ENCODE results near the gene IFNA6.
"Not testable (repeated sequence)": the region's sequence is repeated elsewhere in the genome, so short reads cannot be mapped to it uniquely, and the experiment has no call there.

IFNA6 gene

DNA sequence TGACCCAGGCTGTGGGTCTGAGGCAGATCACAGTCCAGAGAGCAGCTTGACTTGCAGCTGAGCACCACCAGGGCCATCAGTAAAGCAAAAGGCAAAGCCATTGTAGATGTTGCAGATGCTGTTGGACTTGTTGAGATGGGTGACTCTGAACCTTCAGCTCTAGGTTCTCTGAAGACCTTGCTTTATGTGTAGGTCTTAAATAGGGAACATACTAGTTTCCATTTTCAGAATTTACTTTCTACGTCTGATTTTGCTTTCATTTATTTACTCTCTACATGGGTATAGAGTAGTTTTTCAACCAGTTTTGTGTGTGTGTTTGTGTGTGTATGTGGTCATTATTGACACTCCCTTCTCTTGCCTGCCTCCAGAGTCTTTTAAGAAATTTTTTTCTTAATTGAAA is at the start of gene IFNA6:
Gene IFNA6, minus strand, starts transcription at position 101 of the 400 bp plus-strand sequence. Its CDS starts 0 bp downstream, at position 101.
- DNase-seq, result no peak

GRCh38 chr9:21399956-21400355 is 49.3 kb upstream of the IFNA6 start:
- no peak for DNase-seq

GRCh38 chr9:21398955-21399489 is 48.3 kb upstream of the IFNA6 start:
- DNase-seq, result no peak

GRCh38 chr9:21395778-21396717 is 45.4 kb upstream of the IFNA6 start:
- DNase-seq, result peak; percentile 26 to 66 (median 48)

DNA sequence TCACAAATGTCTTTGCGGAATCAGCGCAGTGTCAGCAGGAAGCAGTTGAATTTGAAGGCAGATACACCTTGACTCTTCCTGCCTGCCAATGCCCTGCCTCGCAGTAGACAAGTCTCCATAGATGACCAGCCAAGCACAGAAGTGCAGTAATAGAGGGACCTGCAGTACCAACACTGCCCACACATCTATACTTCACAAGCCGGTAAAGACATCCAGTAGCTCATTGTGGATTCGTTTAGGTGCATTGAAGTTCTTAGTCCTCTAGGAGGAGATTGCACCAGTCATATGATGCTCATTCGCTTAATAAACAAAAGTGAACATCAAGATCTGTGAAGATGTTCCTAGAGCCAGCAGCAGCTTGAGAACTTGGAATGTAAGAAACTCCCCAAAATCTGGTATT is 41.6 kb upstream of the IFNA6 start:
- no peak for DNase-seq

- no peak for DNase-seq
Measured at GRCh38 chr9:21385131-21385670, 34.5 kb upstream of the IFNA6 start, which contains the start of gene IFNA2. Gene IFNA2, minus strand, starts transcription at chr9:21385398. Its CDS starts 69 bp downstream, at chr9:21385329.

- DNase-seq, result no peak
Measured at GRCh38 chr9:21383627-21384026, 32.9 kb upstream of the IFNA6 start.

DNA sequence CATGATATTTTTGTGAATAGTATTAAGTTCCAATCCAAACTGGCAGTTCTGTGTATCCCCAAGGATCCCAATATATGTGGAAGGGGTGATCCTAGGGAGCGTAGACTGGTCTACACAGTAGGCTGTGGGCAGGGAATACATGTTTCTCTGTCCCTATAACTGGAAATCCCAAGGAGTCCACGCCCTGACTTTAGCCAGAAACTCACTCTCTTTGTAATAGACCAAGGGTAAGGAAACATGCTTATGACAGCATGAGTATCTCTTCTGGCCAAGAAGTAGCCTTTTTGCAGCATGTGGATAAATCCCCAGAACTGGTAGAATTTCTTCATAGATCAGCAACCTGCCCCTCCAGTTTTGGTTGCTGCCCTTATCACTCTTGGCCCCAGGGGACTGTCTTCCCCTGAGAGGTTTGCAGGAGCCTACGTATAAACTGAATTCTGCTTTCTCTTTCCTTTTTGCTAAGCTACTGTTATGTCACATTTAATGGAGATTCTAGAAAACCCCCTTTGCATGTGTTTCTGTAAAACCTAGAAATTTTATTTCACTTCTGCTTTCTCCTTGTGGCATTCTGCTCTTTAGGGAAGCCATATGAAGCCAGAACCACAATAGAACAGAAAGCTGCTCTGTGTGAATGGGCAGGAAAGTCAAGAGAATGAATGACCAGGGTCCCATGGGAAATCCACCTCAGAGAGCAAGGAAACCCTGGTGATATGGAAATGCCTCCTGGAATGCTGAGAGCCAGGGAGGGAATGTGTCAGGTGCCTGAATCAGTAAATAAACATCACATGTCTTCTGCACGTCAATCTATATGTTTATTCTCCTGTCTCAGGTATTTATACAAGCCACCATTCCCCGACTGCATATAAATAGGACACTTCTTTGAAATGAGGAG is 31.0 kb upstream of the IFNA6 start:
- DNase-seq, result no peak

DNA sequence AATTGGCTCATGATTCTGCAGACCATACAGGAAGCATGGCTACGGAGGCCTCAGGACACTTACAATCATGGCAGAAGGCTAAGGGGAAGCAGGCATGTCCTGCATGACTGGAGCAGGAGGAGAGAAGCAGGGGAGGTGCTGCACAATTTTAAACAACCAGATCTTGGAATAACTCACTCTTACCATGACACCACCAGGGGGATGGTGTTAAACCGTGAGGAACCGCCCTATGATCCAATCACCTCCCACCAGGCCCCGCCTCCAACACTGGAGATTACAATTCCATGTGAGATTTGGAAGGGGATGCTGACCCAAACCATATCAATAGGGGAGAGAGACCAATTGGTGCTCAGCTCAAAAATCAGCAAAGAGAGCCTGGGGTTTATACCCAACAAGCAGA is 20.8 kb upstream of the IFNA6 start:
- DNase-seq, result not testable (repeated sequence)

DNA sequence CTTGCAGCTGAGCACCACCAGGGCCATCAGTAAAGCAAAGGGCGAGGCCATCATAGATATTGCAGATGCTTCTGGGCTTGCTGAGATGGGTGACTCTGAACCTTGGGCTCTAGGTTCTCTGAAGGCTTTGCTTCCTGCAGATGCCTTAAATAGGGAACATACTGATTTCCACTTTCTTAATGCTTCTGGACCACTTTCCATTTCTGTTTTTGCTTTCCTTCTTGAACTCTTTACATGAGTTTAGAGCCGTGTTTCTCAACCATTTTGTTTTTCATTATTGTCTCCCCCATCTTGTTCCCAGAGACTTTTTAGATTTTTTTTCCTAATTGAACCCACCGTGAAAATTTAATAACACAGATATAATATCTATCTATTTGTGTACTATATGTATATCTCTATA is 17.3 kb upstream of the IFNA6 start, which contains the start of gene IFNA13:
Gene IFNA13, minus strand, starts transcription at position 101 of the 400 bp plus-strand sequence. Its CDS starts 47 bp downstream, at position 54.
- no peak for DNase-seq

DNA sequence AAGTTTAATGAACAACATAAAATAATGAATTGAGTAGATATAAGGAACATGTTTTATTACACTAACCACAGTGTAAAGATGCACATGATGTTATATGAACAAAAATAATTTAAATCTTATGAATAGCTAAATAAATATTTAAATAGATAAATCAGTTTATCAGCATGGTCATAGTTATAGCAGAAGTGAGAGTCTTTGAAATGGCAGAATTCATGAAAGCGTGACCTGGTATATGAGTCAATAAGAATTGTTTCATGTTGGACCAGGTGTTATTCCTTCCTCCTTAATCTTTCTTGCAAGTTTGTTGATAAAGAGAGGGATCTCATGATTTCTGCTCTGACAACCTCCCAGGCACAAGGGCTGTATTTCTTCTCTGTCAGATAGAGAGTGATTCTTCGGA is 16.5 kb upstream of the IFNA6 start:
- DNase-seq, result not testable (repeated sequence)

- no peak for DNase-seq
Measured at GRCh38 chr9:21362287-21362686, 11.6 kb upstream of the IFNA6 start.

DNA sequence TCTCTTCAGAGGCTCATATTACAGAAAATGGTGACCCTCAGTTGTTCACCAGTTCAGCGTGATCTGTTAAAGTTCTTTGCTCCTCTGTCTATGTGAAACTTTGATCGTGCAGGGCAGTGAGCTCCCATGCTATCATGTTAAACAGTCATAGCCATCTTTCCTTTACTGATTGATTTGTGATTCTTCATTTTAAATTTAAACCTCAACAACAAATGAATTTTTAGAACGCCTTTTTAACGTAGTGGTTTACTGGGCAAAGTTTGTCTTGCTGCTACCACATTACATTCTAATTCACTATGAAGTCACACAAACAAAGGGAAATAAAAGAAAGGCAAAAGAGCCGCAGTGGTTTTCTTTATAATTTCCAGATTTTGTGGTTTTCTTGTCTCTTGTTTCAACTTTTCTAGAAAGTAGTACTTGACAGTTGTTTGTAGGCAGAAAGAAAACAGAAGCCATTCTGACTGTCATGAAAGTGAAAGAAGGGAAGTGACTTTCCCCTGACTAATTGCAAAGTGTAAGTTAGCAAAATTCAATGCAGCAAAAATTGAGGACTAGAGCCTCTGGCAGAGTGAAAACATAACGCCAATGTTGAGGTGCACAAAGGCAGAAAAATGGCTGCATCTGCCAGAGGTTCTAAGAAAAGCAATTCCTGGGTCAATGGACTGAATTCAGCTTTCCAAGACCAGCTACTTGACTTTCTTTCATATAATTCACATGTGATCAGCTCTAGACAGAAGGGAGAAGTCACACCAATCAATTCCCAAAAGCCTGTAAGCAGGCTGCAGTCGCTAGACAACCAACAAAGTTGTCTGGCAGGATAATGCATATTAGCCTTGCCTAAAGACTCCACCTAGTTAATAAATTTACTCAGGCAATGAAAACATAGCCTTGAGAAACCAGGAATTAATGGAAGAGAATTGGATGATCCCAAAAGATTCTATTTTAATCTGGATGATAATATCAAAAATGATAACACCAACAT is 7.1 kb upstream of the IFNA6 start:
- DNase-seq, result peak in 3 of 6 experiments; percentile 46 to 60 (median 54)

DNA sequence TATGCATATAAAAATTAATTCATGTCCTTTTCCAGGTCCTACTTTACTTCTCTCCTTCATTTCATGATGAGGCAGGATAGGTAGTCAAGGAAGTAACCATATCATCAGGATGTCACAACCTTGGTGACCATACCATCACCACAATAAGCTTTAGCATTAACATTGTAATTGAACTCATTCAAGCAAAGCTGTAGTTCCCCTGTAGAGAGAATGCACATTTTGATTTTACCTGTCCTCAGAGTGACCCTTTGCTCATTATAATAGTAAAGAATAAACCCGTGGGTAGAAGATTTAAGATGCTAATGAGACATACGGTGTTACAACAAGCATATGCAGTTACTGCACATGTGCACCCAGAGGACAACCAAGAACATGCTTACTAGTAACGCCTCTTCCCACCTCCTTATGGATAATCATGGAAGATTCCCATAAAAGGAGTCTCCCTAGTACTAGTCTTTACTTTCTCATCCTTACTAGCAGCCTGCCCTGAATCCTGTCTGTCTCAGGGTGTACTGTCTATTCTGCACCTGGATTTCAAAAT is 2.2 kb downstream of the IFNA6 start:
- DNase-seq, result no peak

- DNase-seq, result no peak
Measured at GRCh38 chr9:21340735-21341134, 10.0 kb downstream of the IFNA6 start.

- DNase-seq, result no peak
Measured at GRCh38 chr9:21336457-21336856, 14.2 kb downstream of the IFNA6 start.

- peak; percentile 76 to 86 (median 85) for DNase-seq
Measured at GRCh38 chr9:21334701-21335632, 15.7 kb downstream of the IFNA6 start, which contains the start of gene KLHL9. Gene KLHL9, minus strand, starts transcription at chr9:21335404. Its CDS starts 545 bp downstream, at chr9:21334859.

DNA sequence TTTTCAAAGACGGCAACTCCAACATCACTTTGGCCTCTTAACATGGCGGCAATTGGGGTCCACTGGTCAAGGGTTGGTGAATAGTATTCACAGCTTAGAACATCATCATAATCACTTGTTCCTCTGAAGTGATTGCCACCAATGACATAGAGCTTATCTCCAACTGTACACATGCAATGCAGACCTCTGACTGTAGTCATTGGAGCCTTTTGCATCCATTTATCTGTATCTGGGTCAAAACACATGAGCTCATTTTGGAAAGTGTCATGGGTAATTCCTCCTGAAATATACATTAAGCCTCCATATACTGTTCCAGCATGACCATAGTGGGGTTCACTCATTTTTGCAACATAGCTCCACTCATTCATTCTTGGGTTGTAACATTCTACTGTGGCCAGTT is 17.5 kb downstream of the IFNA6 start:
- DNase-seq, result no peak

- DNase-seq, result no peak
Measured at GRCh38 chr9:21331676-21332402, 18.8 kb downstream of the IFNA6 start.

Measured in stimulated activated naive CD4-positive, alpha-beta T cell (primary cell).